CD4-positive, alpha-beta T cell treated with Interferon gamma for 1 hour (primary cell): Measurements from ENCODE around the gene NEMP2.
"Not testable (repeated sequence)": the region's sequence is repeated elsewhere in the genome, so short reads cannot be mapped to it uniquely, and the experiment has no call there.

ENCODE experiments used
- DNase-seq: peaks from one replicate; pipeline ENCODE4 v3.0.0-alpha.2; 2020

Gene NEMP2

DNA sequence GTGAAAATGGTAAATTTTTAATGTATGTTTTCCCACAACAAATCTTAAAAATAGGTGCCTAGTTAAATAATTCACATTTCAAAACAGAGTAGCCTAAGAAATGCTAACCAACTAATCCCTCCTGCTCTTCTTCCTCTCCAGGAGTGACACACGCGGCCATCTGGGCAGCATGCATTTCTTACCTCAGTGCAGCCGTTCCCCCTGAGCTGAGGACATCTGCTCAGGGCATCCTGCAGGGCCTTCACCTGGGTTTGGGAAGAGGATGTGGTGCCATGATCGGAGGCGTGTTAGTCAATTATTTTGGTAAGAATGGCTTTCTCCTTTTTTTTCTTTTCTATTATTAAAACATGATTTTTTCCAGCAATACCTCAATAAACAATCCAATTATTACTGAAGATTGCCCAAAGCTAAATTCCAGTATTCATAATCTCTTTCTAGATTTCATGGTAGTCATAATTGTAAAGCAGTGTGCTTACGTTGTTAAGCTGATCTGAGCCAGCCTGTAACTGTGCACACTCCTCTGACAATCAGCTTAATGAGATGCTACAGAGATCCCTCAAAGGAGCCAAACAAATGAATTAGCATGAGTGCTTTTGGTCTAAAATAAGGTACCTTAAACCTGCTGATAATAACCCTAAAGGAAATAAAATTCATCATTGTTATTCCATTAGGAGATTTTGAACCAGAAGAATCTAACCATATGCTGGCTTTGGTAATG, 45.8 kb downstream of the NEMP2 start:
- no peak for DNase-seq

DNA sequence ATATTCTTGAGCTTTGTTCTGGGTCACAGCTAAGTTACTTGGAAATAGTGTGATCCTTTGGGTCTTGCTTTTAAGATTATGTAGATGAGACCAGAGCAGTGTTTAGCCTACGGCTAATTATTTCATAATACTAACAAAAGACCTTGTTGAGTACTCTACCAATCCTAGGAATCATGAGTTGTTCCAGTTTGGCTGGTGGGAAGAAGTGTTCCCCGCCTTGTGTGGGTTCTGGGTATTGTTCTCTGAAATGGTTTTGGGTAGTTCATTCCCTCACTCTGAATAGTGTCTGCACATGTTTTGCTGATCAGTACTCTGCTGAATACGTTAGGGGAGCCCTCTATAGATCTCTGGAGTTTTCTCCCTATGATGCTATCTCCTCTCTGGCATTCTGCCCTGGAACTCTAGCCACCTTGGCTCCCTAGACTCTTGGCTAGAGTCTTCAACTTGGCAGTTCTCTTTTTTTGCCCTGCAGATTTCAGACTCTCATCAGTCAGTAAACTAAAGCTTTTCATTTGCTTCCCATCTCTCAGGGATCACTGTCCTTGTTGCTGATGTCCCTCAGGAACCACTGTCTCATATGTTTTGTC, 48.4 kb downstream of the NEMP2 start:
- DNase-seq: no peak

DNA sequence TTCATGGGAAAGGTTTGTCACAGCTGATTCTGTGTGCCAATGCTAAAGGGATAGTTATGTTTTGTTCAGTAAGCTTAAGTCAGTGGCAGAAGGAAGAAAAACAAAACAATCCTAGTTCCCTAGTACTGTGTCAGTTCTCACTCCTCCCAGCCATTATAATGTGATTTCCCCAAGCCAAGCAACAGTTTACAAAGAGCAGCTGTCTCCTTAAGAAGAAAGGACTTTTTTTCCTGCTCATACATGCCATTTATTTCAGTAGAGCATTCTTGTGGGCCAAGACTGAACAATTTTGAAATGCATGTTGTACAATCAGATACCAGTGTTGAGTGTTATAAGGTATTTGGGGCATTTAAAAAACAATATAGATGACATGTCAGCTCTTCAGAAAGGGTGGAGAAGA, 52.1 kb downstream of the NEMP2 start:
- no peak for DNase-seq

DNA sequence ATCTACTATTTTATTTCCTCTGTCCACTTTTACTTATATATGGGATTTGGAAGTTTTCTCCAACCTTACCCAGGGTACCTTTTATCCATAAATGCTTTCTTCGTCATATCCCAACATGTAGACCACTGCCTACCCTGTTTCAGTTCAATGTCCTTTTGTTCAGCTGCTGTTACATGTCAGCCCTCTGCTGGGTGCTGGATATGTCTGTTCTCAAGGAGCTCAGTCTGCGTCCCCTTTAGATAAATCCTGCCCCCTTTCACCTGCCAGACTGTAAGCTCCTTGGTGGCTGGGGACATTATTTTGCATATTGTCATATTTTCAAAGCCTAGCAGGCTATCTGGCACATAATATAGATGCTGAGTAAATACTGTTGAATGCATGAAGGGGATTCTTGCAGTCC, 53.2 kb downstream of the NEMP2 start:
- no peak for DNase-seq

DNA sequence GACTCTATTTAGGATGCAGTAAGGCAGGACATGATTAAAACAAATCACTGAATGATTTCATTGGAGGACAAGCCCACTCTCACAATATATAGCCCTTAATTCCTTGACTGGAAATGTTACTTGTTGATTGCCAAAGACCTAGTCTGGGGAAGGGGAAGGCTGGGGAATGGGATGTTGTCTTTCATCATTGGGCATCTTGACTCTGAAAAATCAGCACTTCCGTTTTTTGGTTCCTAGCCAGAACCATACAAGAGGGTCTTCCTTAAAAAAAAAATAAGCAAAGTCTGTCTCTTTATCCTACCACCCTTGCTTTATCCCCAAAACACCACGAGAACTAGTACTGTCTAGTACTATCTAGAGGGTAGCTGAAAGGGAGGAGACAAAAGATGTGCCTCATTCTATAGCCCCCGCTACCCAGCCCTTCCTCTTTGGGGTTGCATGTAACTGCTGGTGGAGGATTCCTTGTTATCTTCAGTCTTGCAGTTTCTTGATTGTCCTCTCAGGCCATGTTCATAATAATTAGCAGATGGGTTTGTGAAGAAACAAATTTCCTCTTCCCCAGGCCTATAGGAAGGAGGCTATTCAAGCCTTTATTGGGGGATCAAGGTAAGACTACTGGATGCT, 55.8 kb downstream of the NEMP2 start:
- no peak for DNase-seq

DNA sequence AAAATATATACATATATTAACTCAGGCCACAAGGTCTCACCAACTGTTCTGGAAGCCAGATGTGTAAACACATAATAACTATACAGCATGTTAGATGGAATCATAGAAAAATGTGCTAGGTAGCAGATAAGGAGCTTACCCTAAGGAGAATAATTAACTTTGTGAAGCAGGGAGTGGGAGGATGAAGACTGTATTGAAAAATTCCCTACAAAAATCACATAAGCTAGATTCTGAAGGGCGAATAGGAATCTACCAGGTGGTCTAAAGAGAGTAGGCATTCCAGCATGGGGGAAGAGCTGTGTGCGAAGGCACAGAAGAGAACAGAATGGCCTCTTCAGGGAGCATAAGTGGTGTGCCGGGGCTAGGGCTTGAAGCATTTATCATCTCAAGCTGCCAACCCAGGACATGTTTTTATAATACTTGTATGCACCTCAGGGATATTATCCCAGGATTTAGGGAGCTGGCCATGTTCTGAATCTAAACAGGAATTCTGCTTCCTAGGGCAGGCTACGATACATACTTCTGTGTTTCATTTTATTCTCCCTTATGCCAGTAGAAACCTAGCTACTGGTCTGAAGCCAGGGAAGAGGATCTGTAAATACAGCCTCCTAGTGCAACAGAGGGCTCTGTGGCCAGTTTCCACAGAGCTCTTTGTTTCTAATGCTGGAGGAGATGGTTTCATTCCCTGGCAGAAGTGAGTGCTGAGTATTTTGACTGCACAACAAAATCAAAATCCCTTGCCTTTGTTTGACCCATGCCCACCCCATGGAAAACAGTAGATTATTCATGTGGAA, 56.7 kb downstream of the NEMP2 start:
- DNase-seq: no peak

DNA sequence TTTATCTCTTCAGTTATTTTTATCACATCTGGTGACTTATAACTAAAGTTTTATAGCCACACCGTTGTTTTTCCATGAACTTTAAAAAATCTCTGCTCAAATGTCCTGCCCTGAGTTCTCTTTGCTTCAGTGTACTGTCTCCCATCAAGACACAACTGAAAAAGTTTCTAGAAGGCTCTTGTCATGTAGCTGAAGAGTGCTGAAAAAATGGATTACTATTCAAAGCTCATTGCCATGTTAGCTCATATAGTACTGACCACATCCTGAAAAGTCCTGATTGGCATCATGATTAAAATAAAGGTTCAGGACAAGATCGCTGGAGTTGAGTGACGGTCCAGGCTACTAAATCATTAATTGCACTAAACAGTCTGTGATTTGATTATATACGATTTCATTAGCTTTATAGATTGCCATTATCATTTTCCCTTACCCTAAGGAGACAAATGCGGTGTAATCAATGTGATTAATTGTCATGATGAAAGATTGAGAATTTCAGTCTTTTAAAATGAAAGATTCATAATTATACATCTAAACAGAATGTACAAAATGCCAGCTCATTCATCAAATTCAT, 64.2 kb downstream of the NEMP2 start:
- DNase-seq: no peak

DNA sequence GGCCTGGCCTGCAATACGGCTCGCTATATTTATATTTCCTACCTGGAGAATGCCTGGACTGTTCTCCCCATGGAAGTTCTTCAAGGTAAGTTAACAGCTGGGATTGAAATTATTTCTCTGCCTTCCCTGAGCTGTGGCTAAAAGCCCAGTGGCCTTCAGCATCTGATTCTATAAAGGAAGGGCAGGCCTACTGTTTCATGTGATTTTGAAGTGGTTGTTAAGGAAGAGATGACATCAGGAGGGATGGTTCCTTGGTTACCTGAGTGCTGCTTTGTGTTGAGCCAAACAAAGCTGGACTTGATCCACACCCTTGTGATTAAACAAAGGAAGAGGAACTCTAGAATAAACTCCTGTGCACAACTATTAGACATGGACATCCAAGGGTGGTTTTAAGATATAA, 64.8 kb downstream of the NEMP2 start:
- DNase-seq: peak; percentile 17

DNA sequence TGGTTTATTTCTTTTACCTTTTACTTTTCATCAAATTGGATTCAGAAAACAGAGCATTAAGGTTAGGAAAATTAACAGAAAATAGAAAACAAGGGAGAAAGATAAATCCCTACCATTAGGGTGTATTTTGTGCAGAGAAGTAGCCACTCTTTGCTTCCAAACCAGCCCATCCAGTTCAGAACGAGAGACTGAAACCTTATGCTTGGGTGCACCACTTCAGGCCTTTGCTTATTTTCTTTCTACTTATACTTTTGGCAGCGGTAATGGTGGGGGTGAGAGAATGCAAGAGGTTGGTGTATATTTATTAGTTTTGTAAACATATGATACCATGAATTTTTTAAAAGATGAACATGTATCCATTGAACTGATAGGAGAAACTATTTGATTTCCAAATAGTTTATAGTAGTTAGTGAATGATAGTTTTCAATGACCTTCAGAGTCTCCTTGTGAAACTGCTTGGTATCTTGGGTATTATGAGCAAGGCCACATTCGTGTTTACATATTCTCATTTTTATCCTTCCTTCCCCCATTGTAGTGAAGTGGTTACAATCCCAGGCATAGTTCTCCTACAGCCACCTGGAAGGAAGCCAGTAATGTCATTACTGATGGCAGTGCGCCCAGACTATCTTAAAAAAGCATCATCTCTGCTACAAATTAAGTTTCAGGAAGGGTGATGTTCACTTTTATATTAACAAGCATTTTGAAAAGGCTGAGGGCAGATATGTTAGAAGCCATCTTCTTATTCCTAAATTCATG, 65.5 kb downstream of the NEMP2 start:
- no peak for DNase-seq

DNA sequence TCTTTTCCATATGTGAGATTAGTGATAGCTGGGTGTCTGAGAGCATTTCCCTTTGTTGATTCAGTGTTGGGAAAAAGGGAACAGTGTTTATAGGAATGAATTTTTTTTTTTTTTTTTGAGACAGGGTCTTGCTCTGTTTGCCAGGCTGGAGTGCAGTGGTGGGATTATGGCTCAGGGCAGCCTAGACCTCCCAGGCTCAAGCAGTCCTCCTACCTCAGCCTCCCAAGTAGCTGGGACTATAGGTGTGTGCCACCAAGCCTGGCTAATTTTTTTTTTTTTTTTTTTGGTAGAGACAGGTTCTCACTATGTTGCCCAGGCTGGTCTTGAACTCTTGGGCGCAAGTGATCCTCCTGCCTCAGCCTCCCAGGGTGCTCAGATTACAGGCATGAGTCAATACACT, 66.2 kb downstream of the NEMP2 start:
- not testable (repeated sequence) for DNase-seq

DNA sequence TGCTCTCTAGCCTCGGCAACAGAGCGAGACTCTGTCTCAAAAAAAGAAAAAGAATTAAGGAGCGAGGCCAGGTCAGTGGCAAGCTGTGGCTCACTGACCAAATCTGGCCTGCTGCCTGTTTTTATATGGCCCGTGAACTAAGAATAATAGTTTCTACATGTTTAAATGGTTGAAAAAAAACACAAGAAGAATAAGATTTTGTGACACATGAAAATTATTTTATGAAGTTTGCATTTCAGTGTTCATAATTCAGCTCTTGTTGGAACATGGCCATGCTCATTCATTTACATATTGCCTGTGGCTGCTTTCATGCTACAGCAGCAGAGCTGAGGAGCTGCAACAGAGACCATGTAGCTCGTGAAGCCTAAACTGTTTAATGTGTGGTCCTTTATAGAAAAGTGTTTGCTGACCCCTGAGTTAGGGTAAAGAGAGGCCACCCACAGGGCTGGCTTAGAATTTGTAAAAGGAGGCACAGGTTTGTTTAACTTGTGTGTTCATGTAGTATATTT, 66.9 kb downstream of the NEMP2 start:
- no peak for DNase-seq

DNA sequence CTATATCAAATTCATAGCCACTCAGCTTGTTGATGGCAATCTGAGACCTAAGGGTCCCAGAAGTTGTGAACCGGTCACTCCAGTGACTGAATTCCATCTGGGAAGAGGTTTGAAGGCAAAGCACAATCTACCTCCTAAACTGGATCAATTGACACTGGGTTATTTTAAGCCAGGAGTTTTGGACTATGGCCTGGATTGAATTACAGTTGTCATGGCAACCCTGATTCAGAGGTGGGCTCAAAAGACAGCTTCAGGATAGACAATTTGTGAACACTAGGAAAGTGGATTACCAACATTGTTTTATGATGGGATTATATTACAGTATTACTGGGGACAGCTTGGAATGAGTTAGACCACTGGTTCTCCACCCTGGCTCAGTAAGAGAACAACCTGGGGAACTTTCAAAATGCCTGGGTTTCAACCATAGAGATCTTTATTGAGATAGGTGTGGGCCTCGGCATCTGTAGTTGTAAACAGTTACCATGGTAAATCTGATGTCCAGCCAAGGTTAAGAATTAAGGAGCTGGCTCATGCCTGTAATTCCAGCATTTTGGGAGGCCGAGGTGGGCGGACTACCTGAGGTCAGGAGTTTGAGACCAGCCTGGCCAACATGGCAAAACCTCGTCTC, 67.6 kb downstream of the NEMP2 start:
- DNase-seq: no peak

DNA sequence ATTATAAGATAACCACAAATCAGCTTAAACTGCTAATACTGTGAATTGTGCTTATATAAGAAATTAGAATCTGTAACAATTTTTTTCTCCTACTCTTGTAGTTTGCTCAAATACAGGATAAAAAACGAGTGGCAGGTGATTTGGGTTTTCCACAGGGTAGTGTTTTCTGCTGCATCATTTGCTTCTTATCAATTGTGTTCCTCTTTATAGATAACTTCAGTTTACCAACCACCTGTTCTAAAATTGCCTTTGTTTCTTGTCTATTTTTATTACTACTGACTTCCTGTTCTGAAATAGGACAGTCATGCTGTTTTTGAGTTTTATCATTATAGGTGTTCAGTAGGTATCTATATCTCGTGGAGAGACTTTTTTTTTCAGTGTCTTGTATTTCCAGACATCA, 69.5 kb downstream of the NEMP2 start:
- no peak for DNase-seq

DNA sequence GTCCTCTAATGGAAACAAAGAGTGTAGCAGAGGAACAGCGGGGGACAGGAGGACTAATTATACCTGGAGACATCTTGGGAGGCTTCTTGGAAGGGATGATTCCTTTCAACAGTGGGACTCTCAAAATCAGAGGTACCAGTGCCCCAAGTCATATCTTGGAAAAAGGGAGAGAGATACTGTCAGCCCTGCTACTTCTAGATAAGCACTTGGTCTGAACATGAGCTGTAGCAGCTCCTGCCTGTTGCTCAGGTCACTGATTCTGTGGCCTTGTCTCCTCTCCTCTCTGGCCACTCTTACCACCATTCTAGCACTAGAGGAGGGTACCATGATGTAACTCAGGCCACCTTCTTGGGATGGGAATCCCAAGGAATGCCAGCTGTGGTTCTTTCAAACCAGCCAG, 71.9 kb downstream of the NEMP2 start:
- DNase-seq: no peak

DNA sequence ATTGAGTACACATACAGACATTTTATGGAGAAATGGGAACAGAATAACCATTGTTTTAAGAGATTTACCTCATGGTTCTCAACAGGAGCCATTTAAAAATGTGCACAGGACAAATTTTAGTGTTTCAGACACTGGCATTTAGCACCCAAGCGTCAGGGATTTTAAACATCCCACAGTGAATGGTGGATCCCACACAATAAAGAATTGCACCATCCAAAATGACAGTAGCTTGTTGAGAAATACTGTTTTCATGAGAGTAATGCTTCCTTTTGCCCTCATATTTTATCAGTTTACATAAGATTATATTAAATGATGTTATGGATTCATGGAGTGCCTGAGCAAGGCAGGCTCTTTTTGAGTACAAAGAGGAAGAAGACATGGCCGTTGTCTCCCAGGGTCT, 72.3 kb downstream of the NEMP2 start:
- DNase-seq: no peak

DNA sequence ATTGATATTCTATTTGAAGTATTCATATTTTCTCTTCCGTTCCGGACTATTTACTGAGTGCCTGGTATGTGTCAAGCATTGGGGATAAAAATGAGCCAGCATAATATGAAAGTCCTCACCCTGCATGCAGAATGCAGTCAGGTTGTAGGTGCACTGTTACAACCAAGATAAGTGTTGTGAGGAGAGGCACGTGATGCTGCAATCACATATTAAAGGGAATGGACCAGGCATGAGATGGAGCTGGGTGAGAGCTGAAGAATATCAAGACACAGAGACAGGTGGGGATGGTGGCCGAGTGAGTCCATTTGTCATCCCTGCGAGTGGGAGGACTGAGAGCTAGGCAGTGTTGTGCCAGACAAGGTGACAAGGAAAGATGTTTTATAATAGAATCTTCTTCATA, 74.0 kb downstream of the NEMP2 start:
- DNase-seq: no peak

DNA sequence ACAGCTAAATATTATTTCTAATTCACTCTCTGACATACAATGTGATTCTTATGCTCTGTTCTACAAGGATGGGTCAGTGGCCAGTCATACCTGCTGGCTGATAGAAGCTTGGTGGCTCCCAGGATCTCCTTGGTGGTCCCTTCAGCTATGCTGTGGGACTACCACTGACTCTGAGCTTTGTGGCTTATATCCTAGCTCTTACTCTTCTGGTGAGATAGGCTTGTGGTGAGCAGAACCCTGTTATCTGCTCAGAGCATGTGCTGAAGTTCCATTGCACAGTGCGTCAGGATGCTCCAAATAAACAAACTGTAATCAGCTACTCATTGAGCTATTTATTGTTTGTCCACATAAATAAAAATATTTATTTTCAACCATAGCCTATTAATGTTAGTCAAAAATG, 74.6 kb downstream of the NEMP2 start:
- no peak for DNase-seq

DNA sequence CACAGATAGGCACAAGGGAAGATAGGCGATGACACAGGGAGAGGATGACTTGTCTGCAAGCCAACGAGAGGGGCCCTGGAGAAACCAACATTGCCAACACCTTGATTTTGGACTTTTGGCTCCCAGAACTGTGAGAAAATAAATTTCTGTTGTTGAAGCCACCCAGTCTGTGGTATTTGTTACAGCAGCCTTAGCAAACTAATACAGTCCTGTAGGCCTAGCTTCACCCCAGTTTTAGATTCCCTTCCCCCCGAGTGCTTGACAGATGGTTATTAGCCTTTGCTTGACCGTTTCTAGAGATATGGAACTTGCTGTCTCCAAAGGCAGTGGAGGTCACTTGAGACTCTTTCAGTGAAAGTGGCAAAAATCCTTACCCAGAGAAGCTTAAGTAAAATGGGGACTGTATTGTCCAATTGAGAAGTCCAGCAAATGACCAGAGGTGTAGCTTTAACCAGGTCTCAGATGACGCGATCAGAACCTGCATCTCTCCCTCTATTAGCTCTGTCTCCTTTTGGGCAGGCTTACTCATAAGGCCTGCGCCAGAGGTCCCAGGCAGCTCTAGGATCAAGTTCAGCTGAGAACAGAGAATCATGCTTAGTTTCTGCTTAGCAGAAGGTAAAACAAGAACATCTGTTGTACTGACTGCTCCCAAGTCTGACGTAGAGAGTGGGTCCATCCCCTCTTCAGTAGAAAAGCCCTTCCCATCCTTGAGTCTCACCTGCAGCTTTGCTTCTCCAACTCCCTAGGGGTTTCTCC, 76.0 kb downstream of the NEMP2 start:
- DNase-seq: no peak

DNA sequence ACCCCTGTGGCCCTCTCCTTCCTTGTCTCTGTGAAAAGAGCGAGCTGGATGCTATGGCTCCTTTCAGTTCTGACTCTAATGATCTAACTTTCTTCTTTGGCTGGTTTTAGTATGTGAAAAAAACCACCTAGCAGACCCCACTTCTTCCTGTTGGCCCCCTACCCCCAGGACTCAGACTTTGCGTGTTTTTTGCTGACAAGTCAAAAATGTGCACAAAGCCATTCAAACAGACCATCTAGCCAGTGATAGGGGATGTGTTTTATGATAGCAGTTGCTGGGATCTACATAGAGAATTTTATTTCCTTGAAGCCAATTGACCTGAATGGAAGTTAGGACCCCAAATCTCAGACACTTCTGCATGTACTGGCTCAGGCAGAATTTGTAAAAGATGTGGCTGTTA, 77.3 kb downstream of the NEMP2 start:
- DNase-seq: no peak

DNA sequence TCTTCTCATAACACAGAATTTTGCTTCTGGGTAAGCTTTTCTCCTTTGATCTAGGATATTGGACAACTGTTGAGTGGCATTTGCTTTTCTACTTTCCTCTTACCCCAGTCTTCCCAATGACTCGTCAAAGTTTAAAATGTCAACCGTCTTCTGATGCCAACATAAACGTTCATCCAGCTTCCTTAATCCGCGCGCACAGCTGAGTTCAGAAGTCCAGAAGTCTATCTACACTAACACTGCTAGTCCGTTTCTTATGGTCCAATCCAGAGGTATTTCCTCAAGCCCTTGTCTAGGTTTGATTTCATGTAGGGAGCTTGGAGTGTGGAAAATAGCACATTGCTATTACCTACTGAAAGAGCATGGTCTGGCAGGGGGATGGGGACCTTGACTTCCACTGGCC, 77.7 kb downstream of the NEMP2 start:
- DNase-seq: no peak
